Stimulated activated naive B cell treated with anti-CD40 and anti-IgM and Interleukin-4, amounts not matched to agents 10 μg/mL and 1 μg/mL and 100 μg/mL, for 72 hours (primary cell): Measurements from ENCODE around the gene PCSK2.

Experiments
- ATAC-seq, 2 donors: fragments of 150-1000 bp; cut with Tn5 transposase; replicated peaks; 2 replicates each; pipeline ENCODE4 v1.10.0; 2021; ENCODE audit warnings: moderate library complexity in 1 of 2
- DNase-seq: peaks from one replicate; pipeline ENCODE4 v3.0.0; 2021
- H3K27ac Mint-ChIP-seq: one replicate; pipeline ENCODE4 v1.8.0; 2022; ENCODE audit warnings: mild to moderate bottlenecking, mixed read lengths
- H3K27me3 Mint-ChIP-seq, 2 donors: one replicate each; pipeline ENCODE4 v1.8.0; 2022; ENCODE audit warnings: mixed read lengths in 2 of 2
- H3K36me3 Mint-ChIP-seq, 2 donors: one replicate each; pipeline ENCODE4 v1.8.0; 2022; ENCODE audit warnings: mixed read lengths in 2 of 2, mild to moderate bottlenecking in 1 of 2
- H3K4me1 Mint-ChIP-seq, 2 donors: one replicate each; pipeline ENCODE4 v1.8.0; 2022; ENCODE audit warnings: mixed read lengths in 2 of 2, mild to moderate bottlenecking in 1 of 2
- H3K4me3 Mint-ChIP-seq, 2 donors: one replicate each; pipeline ENCODE4 v1.8.0; 2022; ENCODE audit warnings: mild to moderate bottlenecking in 2 of 2, mixed read lengths in 2 of 2, moderate library complexity in 1 of 2
- H3K9me3 Mint-ChIP-seq, 2 donors: one replicate each; pipeline ENCODE4 v1.8.0; 2022; ENCODE audit warnings: mixed read lengths in 2 of 2, mild to moderate bottlenecking in 1 of 2

PCSK2 gene

DNA sequence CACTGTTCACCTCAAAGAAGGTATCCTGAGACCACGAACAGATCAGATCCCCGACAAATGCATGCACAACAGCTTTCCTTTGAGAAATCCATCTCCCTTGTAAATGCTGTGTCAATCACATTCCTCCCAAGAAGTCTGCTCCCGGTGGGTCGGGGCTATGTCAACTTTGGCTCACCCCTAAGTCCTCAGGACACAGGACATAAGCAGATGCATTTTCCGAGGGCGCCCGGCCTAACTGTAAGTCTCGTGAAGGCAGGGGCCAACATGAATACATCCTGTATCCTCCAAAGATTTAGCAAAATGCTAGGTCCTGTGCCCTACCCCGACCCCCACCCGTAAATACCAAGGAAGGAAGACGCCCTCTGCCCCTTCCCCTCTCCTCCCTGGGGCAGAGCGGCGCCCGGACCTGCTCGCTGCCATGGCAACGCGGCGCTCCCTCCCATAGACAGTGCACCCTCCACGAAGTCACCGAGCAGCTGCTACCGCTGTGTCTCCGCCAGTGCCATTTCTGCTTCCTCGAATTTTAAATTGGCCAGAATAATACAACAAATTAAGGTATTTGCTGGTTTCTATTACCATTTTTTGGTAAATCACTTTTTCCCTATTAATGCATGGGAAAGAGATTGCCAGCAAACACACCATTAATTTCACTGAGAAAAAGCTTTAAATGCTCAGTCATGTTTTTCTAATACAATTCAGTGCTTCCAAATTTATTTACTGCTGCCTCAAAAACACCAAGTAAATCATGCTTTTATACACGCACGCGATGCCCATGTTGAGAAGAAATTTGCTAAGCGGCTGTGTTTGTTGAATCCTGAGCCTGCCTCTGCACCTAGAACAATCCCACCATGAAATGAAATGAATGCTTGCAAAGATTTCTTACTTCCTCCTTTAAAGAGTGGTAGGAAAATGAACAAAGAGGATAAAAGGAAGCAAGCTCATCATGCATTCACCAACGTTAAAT is 100.6 kb downstream of the PCSK2 start:
- Mint-ChIP-seq H3K27ac (no peak overlapping the region), H3K9me3 (peaks cover 0 to 3% of the 10 kb centered on the region in 2 donors), H3K27me3 (peaks cover 29 to 42% of the 10 kb centered on the region in 2 donors), H3K4me1 (no peaks in the 10 kb centered on the region), H3K4me3 (no peak overlapping the region), H3K36me3 (no peaks in the 10 kb centered on the region)
- no peak for DNase-seq
- ATAC-seq: no peak

DNA sequence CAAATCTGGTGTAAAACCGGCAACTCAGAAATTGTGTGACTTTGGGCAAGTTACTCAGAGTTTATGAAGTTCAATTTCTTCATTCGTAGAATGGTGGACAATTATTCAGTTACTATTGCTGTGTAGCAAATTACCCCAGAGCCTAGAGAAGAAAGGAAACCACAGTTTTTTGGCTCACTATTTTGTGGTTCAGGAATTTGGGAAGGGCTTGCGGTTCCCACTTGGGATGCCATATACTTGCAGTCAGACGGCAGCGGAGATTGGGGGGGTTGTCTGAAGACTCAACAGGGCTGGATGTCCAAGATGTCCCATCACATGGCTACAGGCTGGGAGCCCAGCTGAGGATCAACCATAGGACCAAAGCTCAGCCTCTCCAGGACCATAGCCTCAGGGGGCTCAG is 108.1 kb downstream of the PCSK2 start:
- Mint-ChIP-seq H3K27me3 (no peaks in the 10 kb centered on the region), H3K4me1 (no peaks in the 10 kb centered on the region), H3K27ac (no peak overlapping the region), H3K36me3 (no peaks in the 10 kb centered on the region), H3K4me3 (no peak overlapping the region), H3K9me3 (no peaks in the 10 kb centered on the region)
- no peak for DNase-seq
- ATAC-seq: no peak

DNA sequence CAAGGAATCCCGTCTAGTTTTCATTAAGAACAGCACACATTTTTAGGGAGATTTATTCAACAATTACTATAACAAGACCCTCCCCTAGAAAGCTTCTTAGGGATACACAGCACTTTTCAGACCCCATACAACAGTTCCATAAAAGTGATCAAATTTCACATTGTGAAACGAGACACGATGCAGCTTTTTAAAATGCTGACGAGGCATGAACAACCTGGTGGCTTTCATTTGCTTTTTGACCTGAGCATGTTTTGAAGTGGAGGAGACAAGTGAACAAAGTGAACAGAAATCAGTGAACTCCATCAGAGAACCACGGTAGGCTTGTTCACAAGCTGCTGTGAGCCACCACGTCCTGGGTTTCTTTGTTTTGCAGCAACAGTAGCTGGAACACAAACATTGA is 112.2 kb downstream of the PCSK2 start:
- Mint-ChIP-seq H3K27ac (no peak overlapping the region), H3K4me3 (no peak overlapping the region), H3K36me3 (no peaks in the 10 kb centered on the region), H3K9me3 (no peaks in the 10 kb centered on the region), H3K27me3 (no peaks in the 10 kb centered on the region), H3K4me1 (no peaks in the 10 kb centered on the region)
- DNase-seq: no peak
- ATAC-seq: no peak

DNA sequence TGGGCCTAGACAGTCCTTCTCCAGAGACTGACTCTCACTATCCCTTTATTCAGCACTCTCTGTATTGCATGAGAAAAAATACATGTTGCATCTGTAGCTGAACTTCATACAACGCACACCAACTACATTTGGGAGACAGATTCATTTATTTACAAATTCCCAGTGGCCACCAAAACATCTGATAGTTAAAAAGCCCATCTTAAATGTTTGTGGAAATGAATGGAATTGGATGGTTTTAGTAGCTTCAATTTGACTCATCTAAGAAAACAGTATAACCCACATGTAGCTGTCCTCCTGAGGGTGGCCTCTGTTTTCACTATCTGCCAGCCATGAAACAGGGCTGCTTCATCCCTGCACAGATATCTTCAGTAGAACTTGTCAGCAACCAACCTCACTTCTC is 116.3 kb downstream of the PCSK2 start:
- Mint-ChIP-seq H3K27me3 (peaks cover 5 to 9% of the 10 kb centered on the region in 2 donors), H3K4me1 (no peaks in the 10 kb centered on the region), H3K9me3 (no peaks in the 10 kb centered on the region), H3K27ac (no peak overlapping the region), H3K36me3 (no peaks in the 10 kb centered on the region), H3K4me3 (no peak overlapping the region)
- no peak for DNase-seq
- no peak for ATAC-seq

DNA sequence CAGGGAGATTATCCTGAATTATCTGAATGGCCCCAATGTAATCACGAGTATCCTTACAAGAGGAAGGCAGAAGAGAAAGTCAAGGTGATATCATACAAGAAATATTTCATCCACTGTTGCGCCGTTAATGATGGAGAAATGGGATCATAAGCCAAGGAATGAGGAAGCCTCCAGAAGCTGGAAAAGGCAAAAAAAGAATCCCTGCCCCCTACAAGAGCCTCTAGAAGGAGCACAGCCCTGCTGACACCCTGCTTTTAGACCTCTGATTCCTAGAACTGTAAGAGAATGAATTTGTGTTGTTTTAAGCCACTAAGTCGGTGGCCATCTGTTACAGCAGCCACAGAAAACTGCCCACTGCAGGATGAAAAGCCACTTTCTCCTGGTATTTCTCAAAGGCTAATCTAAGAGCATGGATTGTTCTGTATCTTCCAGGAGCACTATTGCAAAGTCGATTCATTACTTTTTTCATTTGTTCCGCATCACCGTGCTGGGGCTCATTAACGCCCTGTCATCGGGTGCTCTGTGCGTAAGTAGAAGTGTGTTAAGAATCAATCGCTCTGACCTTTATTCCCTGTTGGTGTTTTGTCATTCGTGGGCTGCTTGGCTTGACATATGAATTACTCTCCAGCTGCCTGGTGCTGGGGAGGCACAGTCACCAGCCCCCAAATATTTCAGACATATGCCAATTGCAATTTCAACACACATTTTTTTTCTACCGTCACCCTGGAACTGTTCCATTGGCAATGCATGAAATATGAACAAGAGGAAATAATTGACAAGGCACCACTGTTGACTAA is 117.0 kb downstream of the PCSK2 start:
- DNase-seq (no peak), ATAC-seq (no peak)
- H3K4me1 Mint-ChIP-seq: no peaks in the 10 kb centered on the region
- H3K36me3 Mint-ChIP-seq: no peaks in the 10 kb centered on the region
- H3K9me3 Mint-ChIP-seq: no peaks in the 10 kb centered on the region
- H3K27me3 Mint-ChIP-seq: peaks cover 5 to 9% of the 10 kb centered on the region in 2 donors
- no peak overlapping the region for H3K4me3 Mint-ChIP-seq
- H3K27ac Mint-ChIP-seq: no peak overlapping the region

DNA sequence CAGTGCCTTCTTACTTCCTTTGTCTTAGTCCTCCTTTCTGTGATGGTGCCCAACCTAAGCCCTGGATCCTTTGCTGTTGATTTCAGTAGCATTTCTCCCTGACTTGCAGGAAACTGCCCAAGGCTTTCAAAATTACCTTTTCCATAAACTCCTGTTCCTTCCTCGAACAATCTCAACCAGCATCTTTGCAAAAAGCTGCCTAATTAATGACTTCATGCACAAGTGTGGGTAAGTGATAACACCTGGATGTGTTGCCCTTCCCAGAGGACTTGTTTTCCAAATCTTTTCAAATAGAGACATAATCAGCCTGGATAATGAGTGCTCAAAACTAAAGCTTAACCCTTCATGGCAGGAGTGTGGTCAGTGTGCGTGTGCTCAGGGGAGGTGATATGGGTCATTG is 118.0 kb downstream of the PCSK2 start:
- no peaks in the 10 kb centered on the region for H3K4me1 Mint-ChIP-seq
- H3K36me3 Mint-ChIP-seq: no peaks in the 10 kb centered on the region
- no peak overlapping the region for H3K4me3 Mint-ChIP-seq
- ATAC-seq (no peak), DNase-seq (no peak)
- H3K9me3 Mint-ChIP-seq: no peaks in the 10 kb centered on the region
- H3K27ac Mint-ChIP-seq: no peak overlapping the region
- peaks cover 5 to 9% of the 10 kb centered on the region in 2 donors for H3K27me3 Mint-ChIP-seq

DNA sequence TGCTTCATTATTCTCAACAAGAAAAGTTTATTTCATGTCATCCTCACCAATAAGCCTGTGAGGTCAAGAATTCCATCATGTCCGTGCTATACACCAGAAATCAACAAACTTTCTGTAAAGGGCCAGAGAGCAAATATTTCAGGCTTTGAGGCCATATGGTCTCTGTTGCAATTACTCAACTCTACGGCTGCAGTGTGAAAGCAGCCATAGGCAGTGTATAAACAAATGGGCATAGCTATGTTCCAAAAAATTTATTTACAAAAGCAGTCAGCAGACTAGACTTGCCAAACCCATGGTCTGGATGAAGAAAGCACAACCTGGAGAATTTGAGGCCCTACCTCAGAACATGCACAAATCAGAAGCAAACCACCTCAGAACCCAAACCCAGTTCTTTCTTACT is 118.5 kb downstream of the PCSK2 start:
- no peak overlapping the region for H3K4me3 Mint-ChIP-seq
- no peaks in the 10 kb centered on the region for H3K9me3 Mint-ChIP-seq

DNA sequence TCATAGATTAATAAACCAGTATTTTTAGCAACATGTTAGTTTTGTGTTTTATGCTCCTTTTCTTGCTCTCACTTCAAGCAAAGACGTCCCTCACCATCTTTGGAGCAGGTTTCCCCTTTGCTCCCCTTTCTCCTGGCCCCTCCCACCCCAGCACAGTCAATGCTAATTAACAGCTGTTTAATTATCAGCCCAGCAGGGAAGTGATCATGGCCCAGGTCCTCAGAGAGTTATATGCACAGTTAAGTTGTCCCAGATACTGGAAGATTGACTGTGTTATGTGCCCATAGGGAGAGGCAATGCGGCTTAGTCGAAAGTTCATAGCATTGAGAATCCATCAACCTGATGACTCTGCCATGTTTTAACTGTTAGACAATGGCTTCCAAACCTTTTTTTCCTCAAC is 123.5 kb downstream of the PCSK2 start:
- DNase-seq: no peak
- no peaks in the 10 kb centered on the region for H3K36me3 Mint-ChIP-seq
- H3K9me3 Mint-ChIP-seq: peaks cover 3% of the 10 kb centered on the region in 2 donors
- H3K4me3 Mint-ChIP-seq: no peak overlapping the region
- no peaks in the 10 kb centered on the region for H3K4me1 Mint-ChIP-seq
- H3K27me3 Mint-ChIP-seq: peaks cover 5 to 9% of the 10 kb centered on the region in 2 donors
- ATAC-seq: no peak
- no peak overlapping the region for H3K27ac Mint-ChIP-seq

More for the DNA sequence above, 118.5 kb downstream of the PCSK2 start:
- peaks cover 5 to 9% of the 10 kb centered on the region in 2 donors for H3K27me3 Mint-ChIP-seq
- H3K36me3 Mint-ChIP-seq: no peaks in the 10 kb centered on the region
- H3K4me1 Mint-ChIP-seq: no peaks in the 10 kb centered on the region
- no peak for DNase-seq
- no peak overlapping the region for H3K27ac Mint-ChIP-seq
- no peak for ATAC-seq

DNA sequence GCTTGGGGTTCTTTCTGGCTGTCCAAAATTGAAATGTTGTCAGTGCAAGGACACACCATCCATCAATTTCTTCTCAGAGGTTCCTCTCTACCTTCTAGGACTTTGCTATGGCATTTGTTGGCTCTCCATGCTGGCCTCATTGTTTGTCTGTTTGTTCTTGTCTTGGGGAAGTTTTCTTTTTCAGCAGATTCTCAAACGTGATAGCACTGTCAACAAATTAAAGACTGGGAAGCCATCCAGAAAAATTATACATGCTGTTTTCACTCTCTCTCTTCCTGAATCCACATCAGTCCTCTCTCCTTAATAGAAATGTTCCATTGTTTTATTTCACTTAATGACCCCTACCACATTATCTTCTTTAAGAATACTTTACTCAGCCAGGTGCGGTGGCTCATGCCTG is 130.4 kb downstream of the PCSK2 start:
- H3K4me1 Mint-ChIP-seq: no peaks in the 10 kb centered on the region
- peaks cover 3% of the 10 kb centered on the region in 2 donors for H3K9me3 Mint-ChIP-seq
- ATAC-seq (no peak), DNase-seq (no peak)
- no peaks in the 10 kb centered on the region for H3K27me3 Mint-ChIP-seq
- no peaks in the 10 kb centered on the region for H3K36me3 Mint-ChIP-seq
- no peak overlapping the region for H3K4me3 Mint-ChIP-seq
- no peak overlapping the region for H3K27ac Mint-ChIP-seq

DNA sequence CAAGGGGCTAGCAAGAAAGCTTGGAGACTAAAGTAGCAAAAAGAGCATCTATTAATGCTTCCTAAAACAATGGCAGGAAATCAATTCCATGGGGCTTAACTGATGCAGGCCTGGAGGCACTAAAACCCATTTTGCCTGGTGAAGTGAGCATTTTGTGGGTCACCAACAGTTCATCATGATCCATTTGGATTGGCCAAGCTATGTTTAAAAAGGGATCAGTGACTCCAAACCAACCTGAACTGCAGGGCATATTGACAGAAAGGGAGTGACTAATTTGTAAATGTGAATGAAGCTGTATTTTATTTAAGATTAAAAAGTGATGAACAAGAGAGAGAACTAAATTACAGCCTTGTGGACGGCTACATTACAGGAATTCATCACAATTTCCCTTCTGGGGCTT is 132.0 kb downstream of the PCSK2 start:
- DNase-seq (no peak), ATAC-seq (no peak)
- H3K36me3 Mint-ChIP-seq: peaks cover 0 to 2% of the 10 kb centered on the region in 2 donors
- H3K9me3 Mint-ChIP-seq: peaks cover 0 to under 1% of the 10 kb centered on the region in 2 donors
- H3K27me3 Mint-ChIP-seq: no peaks in the 10 kb centered on the region
- H3K4me3 Mint-ChIP-seq: no peak overlapping the region
- no peak overlapping the region for H3K27ac Mint-ChIP-seq
- no peaks in the 10 kb centered on the region for H3K4me1 Mint-ChIP-seq

DNA sequence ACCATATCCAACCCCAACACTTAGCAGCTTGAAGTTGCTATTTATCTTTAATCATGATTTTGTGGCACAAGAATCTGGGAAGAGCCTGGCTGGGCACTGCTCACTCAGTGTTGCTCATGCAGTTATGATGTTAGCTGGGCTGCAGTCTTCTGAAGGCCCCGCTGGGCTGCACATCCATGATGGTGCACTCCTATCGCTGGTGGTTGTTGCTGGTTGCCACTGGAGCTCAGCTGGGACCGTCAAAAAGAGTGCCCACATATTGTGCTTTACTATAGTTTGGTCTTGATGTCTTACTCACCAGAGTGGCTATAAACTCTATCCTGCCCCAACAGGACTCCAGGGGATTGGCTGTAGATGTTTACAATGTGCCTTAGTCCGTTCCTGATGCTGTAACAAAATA is 137.8 kb downstream of the PCSK2 start:
- no peak for DNase-seq
- Mint-ChIP-seq H3K27me3 (no peaks in the 10 kb centered on the region), H3K36me3 (peaks cover 0 to 2% of the 10 kb centered on the region in 2 donors), H3K9me3 (peaks cover 0 to 3% of the 10 kb centered on the region in 2 donors), H3K27ac (no peak overlapping the region), H3K4me3 (no peak overlapping the region), H3K4me1 (no peaks in the 10 kb centered on the region)
- ATAC-seq: no peak

DNA sequence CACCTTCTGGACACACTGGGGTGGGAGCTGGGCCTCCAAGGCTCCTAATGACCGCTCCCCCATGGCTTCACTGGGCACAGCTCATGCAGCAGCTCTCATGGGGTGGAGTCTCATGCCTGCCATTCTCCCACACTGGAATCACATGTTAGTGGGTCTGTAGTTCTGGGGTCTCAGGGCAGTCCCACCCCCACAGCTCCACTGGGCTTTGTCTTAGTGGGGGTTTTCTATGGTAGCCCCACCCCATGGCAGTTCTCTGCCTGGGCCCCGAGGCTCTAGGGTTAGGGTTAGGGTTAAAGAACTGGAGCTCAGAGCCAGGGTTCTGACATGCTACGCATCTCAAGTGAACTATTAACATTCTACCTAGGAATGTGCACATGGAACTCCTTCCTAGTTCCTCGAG is 139.0 kb downstream of the PCSK2 start:
- no peaks in the 10 kb centered on the region for H3K27me3 Mint-ChIP-seq
- H3K9me3 Mint-ChIP-seq: peaks cover 0 to 3% of the 10 kb centered on the region in 2 donors
- H3K4me3 Mint-ChIP-seq: no peak overlapping the region
- DNase-seq (no peak), ATAC-seq (no peak)
- H3K27ac Mint-ChIP-seq: no peak overlapping the region
- H3K36me3 Mint-ChIP-seq: peaks cover 0 to 2% of the 10 kb centered on the region in 2 donors
- H3K4me1 Mint-ChIP-seq: no peaks in the 10 kb centered on the region

DNA sequence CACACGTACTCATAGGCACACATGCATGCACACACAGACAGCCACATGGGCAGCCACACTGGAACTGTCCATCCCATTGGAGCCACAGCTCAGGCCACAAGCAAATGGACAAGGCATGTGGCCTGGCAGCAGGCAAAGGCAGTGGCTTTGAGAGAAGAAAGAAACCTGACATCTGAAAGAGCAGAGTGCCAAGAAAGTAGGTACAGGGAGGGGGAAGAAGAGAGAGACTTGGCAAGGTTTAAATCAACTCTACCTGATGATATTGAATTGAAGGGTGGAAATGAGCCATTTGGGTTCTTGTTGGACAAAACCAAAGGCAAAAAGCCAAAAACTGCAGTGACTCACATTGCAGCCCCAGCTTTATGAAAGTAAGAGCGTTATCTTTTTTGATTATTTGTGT is 142.7 kb downstream of the PCSK2 start:
- Mint-ChIP-seq H3K9me3 (peaks cover 0 to 1% of the 10 kb centered on the region in 2 donors), H3K4me3 (no peak overlapping the region), H3K27me3 (peaks cover 0 to 4% of the 10 kb centered on the region in 2 donors), H3K27ac (no peak overlapping the region), H3K36me3 (no peaks in the 10 kb centered on the region), H3K4me1 (no peaks in the 10 kb centered on the region)
- ATAC-seq: no peak
- DNase-seq: no peak

DNA sequence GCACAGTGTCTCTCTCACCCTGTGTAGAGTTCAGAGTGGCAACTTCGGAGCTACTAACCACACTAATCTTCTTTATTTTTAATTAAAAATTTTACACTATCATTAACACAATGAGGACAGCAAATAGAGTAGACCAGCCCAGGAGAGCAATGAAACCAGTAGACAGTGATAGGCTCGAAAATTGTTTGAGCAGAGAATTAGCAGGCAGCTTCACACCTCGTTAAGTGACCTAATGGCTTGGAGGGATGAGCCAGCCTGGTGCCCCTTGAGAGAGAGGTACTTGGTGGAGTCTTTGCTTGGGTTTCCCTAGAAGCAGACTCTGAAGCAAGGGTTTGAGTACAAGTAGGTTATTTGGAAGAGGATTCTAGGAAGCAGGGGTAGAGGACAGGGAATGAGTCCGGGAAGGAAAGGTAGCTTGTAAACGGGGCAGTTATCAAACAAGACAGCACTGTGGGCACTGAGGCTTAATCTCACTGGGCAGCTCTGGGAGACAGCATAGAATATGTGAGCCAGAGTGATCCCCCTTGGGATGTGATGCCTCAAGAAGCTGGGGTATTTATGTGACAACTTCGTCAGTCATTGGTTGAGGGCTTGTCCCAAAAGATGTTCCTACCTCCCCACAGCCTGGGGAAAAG is 146.1 kb downstream of the PCSK2 start:
- Mint-ChIP-seq H3K4me3 (no peak overlapping the region), H3K9me3 (no peaks in the 10 kb centered on the region), H3K4me1 (no peaks in the 10 kb centered on the region), H3K27ac (no peak overlapping the region), H3K27me3 (peaks cover 0 to 4% of the 10 kb centered on the region in 2 donors), H3K36me3 (no peaks in the 10 kb centered on the region)
- DNase-seq (no peak), ATAC-seq (no peak)
